Measurements from ENCODE around the gene PAF1. TPM values are rescaled to one million over a fixed set of nuclear protein-coding genes. Genes with fewer than 3 reads are reported as not detected.

PAF1 gene
- total RNA-seq, 4 donors from 2014 or later, result 32.8 to 48.0 (median 44.0) TPM

DNA sequence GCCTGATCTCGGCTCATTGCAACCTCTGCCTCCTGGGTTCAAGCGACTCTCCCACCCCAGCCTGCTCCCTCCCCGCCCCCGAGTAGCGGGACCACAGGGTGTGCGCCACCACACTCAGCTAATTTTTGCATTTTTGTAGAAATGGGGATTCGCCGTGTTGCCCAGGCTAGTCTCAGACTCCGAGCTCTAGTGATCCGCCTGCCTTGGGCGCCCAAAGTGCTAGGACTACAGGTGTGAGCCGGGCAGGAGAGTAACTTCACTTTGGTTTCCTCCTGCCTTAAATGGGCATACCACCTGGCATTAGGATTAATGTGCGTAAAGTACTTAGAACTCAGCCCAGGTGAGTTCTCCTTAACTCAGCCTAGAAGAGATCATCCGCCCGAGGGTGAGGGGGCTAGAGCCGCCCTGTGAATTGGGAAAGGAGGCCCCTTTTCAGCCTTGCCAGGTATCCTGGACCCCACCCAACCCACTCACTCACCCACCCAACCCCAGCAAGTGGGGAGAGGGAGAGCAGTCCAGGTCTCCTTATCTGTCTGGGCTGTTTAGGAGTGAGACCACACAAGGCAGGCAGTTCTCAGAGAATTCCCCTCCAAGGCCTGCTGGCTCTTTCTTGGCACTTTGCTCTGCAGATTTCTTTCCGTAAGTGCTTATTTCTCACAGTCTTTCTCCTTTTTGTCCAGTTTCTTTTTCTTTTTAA lies 14.5 kb upstream of the PAF1 start:
- Histone ChIP-seq H3K4me3 (peak overlapping the region; percentile 84 to 90), H3K36me3 (peaks cover 4 to 22% of the 10 kb centered on the region in 2 donors), H3K27me3 (no peaks in the 10 kb centered on the region), H3K4me1 (peaks cover 0 to 55% (median 21%) of the 10 kb centered on the region in 3 donors), H3K9me3 (no peaks in the 10 kb centered on the region), H3K27ac (peak overlapping the region; percentile 99 to 100 (median 99))
- WGBS, 2 donors (ENCODE audit: low coverage in 1 of 2), result 70% methylated on average over 4 of the region's 17 CpGs; no CpG with 5 or more reads in 1 of the 2 donors
- ATAC-seq, result no peak
- TF ChIP-seq POLR2AphosphoS5 (IDR thresholded peaks at IDR 0.05) (no peak), EP300 (IDR thresholded peaks at IDR 0.05) (no peak), POLR2A (IDR thresholded peaks at IDR 0.05) (no peak)
- TF ChIP-seq, protein P1, sequence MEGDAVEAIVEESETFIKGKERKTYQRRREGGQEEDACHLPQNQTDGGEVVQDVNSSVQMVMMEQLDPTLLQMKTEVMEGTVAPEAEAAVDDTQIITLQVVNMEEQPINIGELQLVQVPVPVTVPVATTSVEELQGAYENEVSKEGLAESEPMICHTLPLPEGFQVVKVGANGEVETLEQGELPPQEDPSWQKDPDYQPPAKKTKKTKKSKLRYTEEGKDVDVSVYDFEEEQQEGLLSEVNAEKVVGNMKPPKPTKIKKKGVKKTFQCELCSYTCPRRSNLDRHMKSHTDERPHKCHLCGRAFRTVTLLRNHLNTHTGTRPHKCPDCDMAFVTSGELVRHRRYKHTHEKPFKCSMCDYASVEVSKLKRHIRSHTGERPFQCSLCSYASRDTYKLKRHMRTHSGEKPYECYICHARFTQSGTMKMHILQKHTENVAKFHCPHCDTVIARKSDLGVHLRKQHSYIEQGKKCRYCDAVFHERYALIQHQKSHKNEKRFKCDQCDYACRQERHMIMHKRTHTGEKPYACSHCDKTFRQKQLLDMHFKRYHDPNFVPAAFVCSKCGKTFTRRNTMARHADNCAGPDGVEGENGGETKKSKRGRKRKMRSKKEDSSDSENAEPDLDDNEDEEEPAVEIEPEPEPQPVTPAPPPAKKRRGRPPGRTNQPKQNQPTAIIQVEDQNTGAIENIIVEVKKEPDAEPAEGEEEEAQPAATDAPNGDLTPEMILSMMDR (IDR thresholded peaks at IDR 0.05), result no peak

DNA sequence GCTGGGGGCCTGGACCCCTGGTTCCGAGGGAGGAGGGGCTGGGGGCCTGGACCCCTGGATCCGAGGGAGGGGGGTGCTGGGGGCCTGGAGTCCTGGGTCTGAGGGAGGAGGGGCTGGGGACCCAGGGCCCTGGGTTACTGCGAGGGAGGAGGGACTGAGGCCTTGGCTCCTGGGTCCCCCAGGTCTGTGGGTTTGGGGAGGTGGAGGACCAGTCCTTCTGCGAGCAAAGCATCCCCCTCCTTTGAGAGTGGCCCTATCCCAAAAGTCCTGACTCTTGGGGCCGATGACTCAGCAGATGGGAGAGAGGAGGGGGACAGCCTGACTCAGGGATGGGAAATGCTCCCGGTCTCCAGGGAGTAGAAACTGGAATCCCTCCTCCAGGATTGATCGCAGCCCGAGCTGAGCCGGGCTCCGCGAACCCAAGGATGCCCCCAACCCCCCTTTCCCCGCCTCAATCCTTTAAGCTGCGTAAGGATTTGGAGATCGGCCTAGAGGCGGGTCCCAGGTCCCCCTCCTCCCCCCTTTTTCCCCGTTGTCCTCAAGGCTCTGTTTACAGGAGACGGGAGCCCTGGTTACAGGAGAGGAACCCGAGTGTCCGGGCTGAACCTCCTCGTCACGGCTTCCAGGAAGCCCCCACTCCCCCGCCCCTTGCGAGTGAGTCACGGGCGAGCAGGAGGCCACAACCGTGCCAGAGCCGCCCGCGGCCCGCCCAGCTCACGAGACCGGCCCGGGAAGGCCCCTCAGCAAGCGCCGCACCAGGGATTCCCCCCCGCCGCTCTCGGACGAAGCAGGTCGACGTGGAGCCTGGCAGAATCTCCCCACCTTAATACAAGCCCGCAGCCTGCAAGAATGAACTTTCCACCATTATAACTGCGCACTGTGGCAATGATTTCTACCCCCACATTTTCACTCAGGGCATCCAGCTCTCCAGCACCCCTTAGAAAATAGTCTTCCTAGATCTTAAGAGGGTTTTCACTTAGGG lies 12.7 kb upstream of the PAF1 start:
- Histone ChIP-seq H3K27ac (peak overlapping the region; percentile 99 to 100 (median 99)), H3K4me1 (peaks cover 0 to 63% (median 22%) of the 10 kb centered on the region in 3 donors), H3K9me3 (no peaks in the 10 kb centered on the region), H3K36me3 (peaks cover 4 to 24% of the 10 kb centered on the region in 2 donors), H3K4me3 (peak overlapping the region; percentile 50 to 71), H3K27me3 (no peaks in the 10 kb centered on the region)
- 0% methylated on average over 2 to 5 of the region's 43 CpGs for WGBS, 2 donors (ENCODE audit: low coverage in 1 of 2)
- ATAC-seq, result peak; percentile 67
- peak; percentile 99 for TF ChIP-seq POLR2AphosphoS5 (IDR thresholded peaks at IDR 0.05)
- TF ChIP-seq POLR2A (IDR thresholded peaks at IDR 0.05), result peak; percentile 57 to 73
- TF ChIP-seq EP300 (IDR thresholded peaks at IDR 0.05), result peak; percentile 86
- TF ChIP-seq, protein P1 (IDR thresholded peaks at IDR 0.05), result no peak

DNA sequence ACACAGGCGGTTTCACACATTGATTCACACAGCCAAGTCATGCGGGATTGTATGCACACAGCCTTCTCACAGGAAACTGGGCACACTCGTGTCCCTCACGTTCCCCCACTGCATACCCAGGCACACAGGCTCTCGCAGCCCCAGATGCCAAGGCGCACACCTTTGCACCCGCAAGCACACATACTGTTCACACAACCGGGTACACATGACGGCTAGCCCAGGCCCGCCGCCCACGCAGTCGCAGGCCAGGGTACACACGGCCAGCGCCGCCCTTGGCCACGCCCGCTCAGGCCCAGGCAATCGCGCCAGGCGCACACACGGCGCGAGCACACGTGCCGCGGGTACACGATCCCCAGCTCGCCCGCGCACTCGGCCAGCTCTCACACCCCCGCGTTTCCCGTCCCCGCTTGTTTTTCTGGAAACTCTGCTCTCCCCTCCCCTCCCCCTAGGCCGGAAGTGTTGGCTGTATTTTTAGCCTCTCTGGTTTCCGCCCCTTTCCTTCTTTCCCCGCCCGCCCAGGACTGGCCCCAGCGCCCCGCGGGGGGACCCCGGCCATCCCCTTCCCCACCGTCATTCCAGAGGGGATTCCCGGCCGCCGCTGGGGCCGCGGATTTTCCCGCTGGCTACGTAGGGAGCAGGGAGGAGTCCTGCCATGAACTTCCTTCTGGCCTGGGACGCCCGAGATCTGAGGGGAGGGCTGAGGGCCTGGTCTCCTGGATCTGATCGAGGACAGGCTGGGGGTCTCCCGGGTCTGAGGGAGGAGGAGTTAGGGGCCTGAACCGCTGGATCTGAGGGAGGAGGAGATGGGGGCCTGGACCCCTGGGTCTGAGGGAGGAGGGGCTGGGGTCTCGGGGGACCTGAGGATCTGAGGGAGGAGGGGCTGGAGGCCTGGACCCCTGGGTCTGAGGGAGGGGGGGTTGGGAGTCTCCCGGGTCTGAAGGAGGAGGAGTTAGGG lies 11.7 kb upstream of the PAF1 start:
- Histone ChIP-seq H3K4me1 (peaks cover 8 to 73% (median 31%) of the 10 kb centered on the region in 3 donors), H3K9me3 (no peaks in the 10 kb centered on the region), H3K27ac (peak overlapping the region; percentile 99 to 100 (median 99)), H3K27me3 (no peaks in the 10 kb centered on the region), H3K36me3 (peaks cover 0 to 19% of the 10 kb centered on the region in 2 donors), H3K4me3 (peak overlapping the region; percentile 50 to 71)
- ATAC-seq, result peak; percentile 35
- TF ChIP-seq POLR2AphosphoS5 (IDR thresholded peaks at IDR 0.05) (peak; percentile 95), EP300 (IDR thresholded peaks at IDR 0.05) (no peak), POLR2A (IDR thresholded peaks at IDR 0.05) (peak in 1 of 2 donors; percentile 36)
- TF ChIP-seq, protein P1 (IDR thresholded peaks at IDR 0.05), result no peak
- 1 to 11% methylated on average over 7 to 23 of the region's 59 CpGs for WGBS, 2 donors (ENCODE audit: low coverage in 1 of 2)

DNA sequence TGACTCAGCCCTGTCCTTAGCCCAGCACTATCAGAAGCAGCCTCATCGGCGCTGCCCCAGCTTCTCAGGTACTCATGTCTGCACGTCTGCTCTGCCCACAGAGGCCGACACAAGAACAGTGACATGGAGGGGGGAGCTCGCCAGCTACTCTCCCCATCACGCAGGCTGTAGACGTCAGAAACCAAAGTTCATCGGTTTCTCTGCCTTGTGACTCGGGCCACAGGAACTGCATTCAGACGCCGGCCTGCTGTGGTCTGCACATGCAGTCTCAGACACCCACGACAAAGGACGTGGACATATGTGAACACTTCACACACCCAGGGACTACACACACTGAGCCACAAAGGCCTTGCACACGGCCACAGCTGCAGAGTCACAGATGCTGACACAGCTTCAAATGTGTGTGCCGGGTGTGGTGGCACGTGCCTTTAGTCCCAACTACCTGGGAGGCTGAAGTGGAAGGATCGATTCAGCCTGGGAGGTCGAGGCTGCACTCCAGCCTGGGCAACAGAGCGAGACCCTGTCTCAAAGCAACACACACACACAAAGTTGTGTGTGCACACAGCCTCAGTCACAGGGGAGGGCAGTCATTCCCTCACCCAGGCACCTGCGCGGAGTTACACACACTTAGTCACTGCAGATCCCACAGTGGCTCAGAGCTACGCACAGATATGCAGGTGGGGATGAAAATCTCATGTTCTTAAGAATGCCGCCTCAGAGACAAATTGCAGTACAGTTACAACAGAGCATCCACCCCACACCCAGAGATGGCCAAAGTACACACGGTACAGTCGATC lies 10.8 kb upstream of the PAF1 start:
- H3K4me1 ChIP-seq, result peaks cover 8 to 82% (median 35%) of the 10 kb centered on the region in 3 donors
- ATAC-seq, result no peak
- TF ChIP-seq, protein P1 (IDR thresholded peaks at IDR 0.05), result no peak
- peak; percentile 35 for TF ChIP-seq POLR2AphosphoS5 (IDR thresholded peaks at IDR 0.05)

More for the DNA sequence above, 10.8 kb upstream of the PAF1 start:
- Histone ChIP-seq H3K27ac (peak overlapping the region; percentile 99 to 100 (median 99)), H3K36me3 (peaks cover 0 to 19% of the 10 kb centered on the region in 2 donors), H3K27me3 (no peaks in the 10 kb centered on the region), H3K9me3 (no peaks in the 10 kb centered on the region), H3K4me3 (peak overlapping the region in 1 of 2 donors; percentile 71)
- WGBS, 2 donors (ENCODE audit: low coverage in 1 of 2), result 53 to 80% methylated on average over 1 to 7 of the region's 25 CpGs

Measured in gastroesophageal sphincter (tissue), 4 donors.